Metanephros (tissue), 2 donors: ENCODE measurements around the gene CPLANE1. TPM values are rescaled to one million over a fixed set of nuclear protein-coding genes. Genes with fewer than 3 reads are reported as not detected.

Experiments
- small RNA-seq: library from RNA; depleted of rRNA; stranded (forward); fragments of <200 nt; gene quantifications from one replicate; pipeline ENCODE3, GENCODE V24; 2014; ENCODE audit warnings: low replicate concordance
- total RNA-seq: library from RNA; depleted of rRNA; stranded (reverse); fragments of >200 nt; gene quantifications from one replicate; pipeline ENCODE4 v1.2.3, GENCODE V29; 2014

Gene CPLANE1
- 36.6 TPM for total RNA-seq

GRCh38 chr5:37248970-37249814 lies at the start of gene CPLANE1:
Gene CPLANE1, minus strand, starts transcription at chr5:37249376. Its CDS starts 1,678 bp downstream, at chr5:37247698.

Small RNAs within 50 kb of the gene (small RNA-seq; reads per million reads assigned to genes)
- gene C8orf59P2: not detected

Other genes with a start within 250 kb of the CPLANE1 start
- gene NUP155, start 121.7 kb upstream of the CPLANE1 start, total RNA-seq: 41.9 TPM
- gene WDR70, start 129.9 kb upstream of the CPLANE1 start, total RNA-seq: 31.3 TPM